SU-DHL-6 (cell line): ENCODE results near the gene SLC33A1.
A peak's percentile ranks its signal among the peaks of the same experiment; 100 is the strongest.
"Not testable (repeated sequence)": the region's sequence is repeated elsewhere in the genome, so short reads cannot be mapped to it uniquely, and the experiment has no call there.

Source experiments
- H2AFZ ChIP-seq: fragments of 200-600 bp; sonication (generic); 2 replicates; pipeline ENCODE4 v1.6.1; 2014; ENCODE audit warnings: low read depth, mild to moderate bottlenecking, moderate library complexity, mixed read lengths, antibody characterized with exemption, low read length; ENCODE audit not compliant: severe bottlenecking
- H3F3A ChIP-seq: fragments of 200-600 bp; shearing (Covaris generic); 2 replicates; pipeline ENCODE4 v1.6.0; 2016; ENCODE audit warnings: antibody characterized with exemption, mild to moderate bottlenecking; ENCODE audit not compliant: insufficient read depth
- H3K27ac ChIP-seq: fragments of 200-600 bp; sonication (generic); 2 replicates; pipeline ENCODE4 v1.5.1; 2016; ENCODE audit warnings: low read depth, mild to moderate bottlenecking, low read length, moderate library complexity, mixed read lengths
- H3K27me3 ChIP-seq: fragments of 200-600 bp; sonication (generic), shearing (Covaris generic); 2 replicates; pipeline ENCODE4 v1.6.0; 2014; ENCODE audit warnings: mild to moderate bottlenecking, low read length
- H3K36me3 ChIP-seq: fragments of 200-600 bp; sonication (generic); 2 replicates; pipeline ENCODE4 v1.6.1; 2014; ENCODE audit warnings: mild to moderate bottlenecking, low read length, mixed read lengths
- H3K4me2 ChIP-seq: fragments of 300-600, 200-600 bp; shearing (Covaris generic), sonication (generic); 2 replicates; pipeline ENCODE4 v1.6.0; 2014; ENCODE audit warnings: low read length, low read depth, mild to moderate bottlenecking; ENCODE audit not compliant: poor library complexity, severe bottlenecking
- H3K4me3 ChIP-seq: fragments of 200-600 bp; sonication (generic); 2 replicates; pipeline ENCODE4 v1.5.1; 2014; ENCODE audit warnings: antibody characterized with exemption, low read length, mild to moderate bottlenecking, mixed read lengths; ENCODE audit not compliant: insufficient read depth, poor library complexity, severe bottlenecking
- H3K79me2 ChIP-seq: fragments of 200-600 bp; sonication (generic); 2 replicates; pipeline ENCODE4 v1.6.1; 2014; ENCODE audit warnings: mild to moderate bottlenecking, low read length, moderate library complexity; ENCODE audit not compliant: insufficient read depth
- H3K9ac ChIP-seq: fragments of 200-600 bp; sonication (generic); 2 replicates; pipeline ENCODE4 v1.7.0; 2014; ENCODE audit warnings: mild to moderate bottlenecking, low read length
- H3K9me2 ChIP-seq: fragments of 200-600 bp; sonication (generic); replicated peaks from 2 replicates; pipeline ENCODE4 v1.6.1; 2014; ENCODE audit warnings: low read length; ENCODE audit not compliant: insufficient read depth
- H3K9me3 ChIP-seq: fragments of 200-600 bp; sonication (generic); 2 replicates; pipeline ENCODE4 v1.6.1; 2014; ENCODE audit warnings: low read length, mixed read lengths; ENCODE audit not compliant: insufficient read depth
- H4K20me1 ChIP-seq: fragments of 200-600 bp; sonication (generic); 2 replicates; pipeline ENCODE4 v1.6.1; 2014; ENCODE audit warnings: low read depth, mild to moderate bottlenecking, antibody characterized with exemption, low read length, moderate library complexity, mixed read lengths
- CTCF ChIP-seq: fragments of 200-600 bp; sonication (generic); IDR thresholded peaks from one replicate; pipeline ENCODE4 v1.5.1; 2017; ENCODE audit warnings: antibody characterized with exemption, mild to moderate bottlenecking, low read length, moderate library complexity; ENCODE audit not compliant: insufficient read depth, poor library complexity, severe bottlenecking
- EZH2phosphoT487 ChIP-seq: fragments of 200-600 bp; sonication (generic), shearing (Covaris generic); conservative IDR thresholded peaks from 2 replicates; pipeline ENCODE4 v1.6.1; 2018; ENCODE audit warnings: mild to moderate bottlenecking, antibody characterized with exemption, low read length, moderate library complexity, mixed read lengths

Gene SLC33A1

GRCh38 chr3:155853214-155854140, 750 bp downstream of the SLC33A1 start:
- H3K9me2 ChIP-seq, result no peaks in the 10 kb centered on the region
- no peaks in the 10 kb centered on the region for H3K9me3 ChIP-seq
- peak overlapping the region; percentile 87 for H3K4me2 ChIP-seq
- H3F3A ChIP-seq, result peaks cover 4% of the 10 kb centered on the region; the same call in 1 of the 2 replicates
- TF ChIP-seq CTCF (no peak), EZH2phosphoT487 (no peak)
- H2AFZ ChIP-seq, result peak overlapping the region; percentile 55
- H3K9ac ChIP-seq, result peak overlapping the region; percentile 81
- H4K20me1 ChIP-seq, result no peaks in the 10 kb centered on the region
- H3K36me3 ChIP-seq, result no peaks in the 10 kb centered on the region
- peaks cover 44% of the 10 kb centered on the region for H3K79me2 ChIP-seq
- peak overlapping the region; percentile 81 for H3K4me3 ChIP-seq
- H3K27me3 ChIP-seq, result no peaks in the 10 kb centered on the region
- H3K27ac ChIP-seq, result peak overlapping the region; percentile 32; the same call in 1 of the 2 replicates

DNA sequence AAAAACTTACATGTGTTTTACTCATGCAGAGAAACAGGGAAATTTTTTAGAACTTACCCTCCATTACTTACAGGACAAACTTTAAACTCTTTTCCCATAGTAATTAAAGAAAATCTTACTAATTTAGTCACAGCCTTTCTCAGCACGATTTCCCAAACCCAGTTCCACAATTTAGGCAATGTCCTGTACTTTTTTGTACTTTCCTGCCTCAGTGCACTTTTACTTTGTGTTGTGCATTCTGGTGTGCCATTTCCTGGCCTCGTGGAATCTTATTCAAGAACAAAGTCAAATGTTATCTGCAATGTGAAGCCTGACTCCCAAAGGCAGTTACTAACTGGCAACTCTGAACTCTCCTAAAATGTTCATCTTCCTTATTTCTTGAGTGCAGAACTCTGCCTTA, 1.9 kb downstream of the SLC33A1 start:
- H3F3A ChIP-seq, result peaks cover 4% of the 10 kb centered on the region; the same call in 1 of the 2 replicates
- no peak overlapping the region for H3K27ac ChIP-seq
- H3K4me3 ChIP-seq, result peak overlapping the region; percentile 81
- no peaks in the 10 kb centered on the region for H3K27me3 ChIP-seq
- no peak for TF ChIP-seq EZH2phosphoT487
- TF ChIP-seq CTCF, result no peak
- peak overlapping the region; percentile 87 for H3K4me2 ChIP-seq
- no peaks in the 10 kb centered on the region for H4K20me1 ChIP-seq
- no peaks in the 10 kb centered on the region for H3K36me3 ChIP-seq
- H3K9me2 ChIP-seq, result no peaks in the 10 kb centered on the region
- H3K9ac ChIP-seq, result peak overlapping the region; percentile 81
- peaks cover 47% of the 10 kb centered on the region for H3K79me2 ChIP-seq
- no peak overlapping the region for H2AFZ ChIP-seq
- H3K9me3 ChIP-seq, result no peaks in the 10 kb centered on the region

- H3K4me2 ChIP-seq, result peak overlapping the region; percentile 37
- not testable (repeated sequence) for H4K20me1 ChIP-seq, H3K27me3 ChIP-seq, H3K9me2 ChIP-seq, H3K27ac ChIP-seq, H3K9ac ChIP-seq, H3K4me3 ChIP-seq, H3K36me3 ChIP-seq, H3K9me3 ChIP-seq, H2AFZ ChIP-seq, H3F3A ChIP-seq
- peaks cover 74% of the 10 kb centered on the region for H3K79me2 ChIP-seq
Measured at GRCh38 chr3:155849404-155849803, 4.8 kb downstream of the SLC33A1 start.

- H3K27ac ChIP-seq, result no peak overlapping the region
- H3K4me2 ChIP-seq, result no peak overlapping the region
- no peaks in the 10 kb centered on the region for H3F3A ChIP-seq
- H3K9ac ChIP-seq, result no peak overlapping the region
- no peaks in the 10 kb centered on the region for H3K27me3 ChIP-seq
- H3K9me3 ChIP-seq, result no peaks in the 10 kb centered on the region
- no peak overlapping the region for H2AFZ ChIP-seq
- H3K79me2 ChIP-seq, result peaks cover 72% of the 10 kb centered on the region
- no peaks in the 10 kb centered on the region for H3K9me2 ChIP-seq
- TF ChIP-seq CTCF (no peak), EZH2phosphoT487 (no peak)
- no peak overlapping the region for H3K4me3 ChIP-seq
- no peaks in the 10 kb centered on the region for H3K36me3 ChIP-seq
- H4K20me1 ChIP-seq, result no peaks in the 10 kb centered on the region
Measured at GRCh38 chr3:155847993-155848392, 6.2 kb downstream of the SLC33A1 start.
